ENCODE results near the gene USB1. TPM values are rescaled to one million over a fixed set of nuclear protein-coding genes. Genes with fewer than 3 reads are reported as not detected.
A peak's percentile ranks its signal among the peaks of the same experiment; 100 is the strongest.

The USB1 gene
- 10 to 100 TPM; 67.0 to 68.6 TPM for total RNA-seq

- peak; percentile 75 for ATAC-seq
- ChIA-PET CTCF (interaction anchor here (1.0 to 3.8 kb wide), 11 partner anchors 9 to 424 kb away, joined by 3 to 28 read pairs (median 5); partner anchors contain the start of gene CFAP20), POLR2A (interaction anchor here (1.0 to 1.9 kb wide), 4 partner anchors 12 to 410 kb away, joined by 3 to 8 read pairs (median 3); no protein-coding TSS in a partner anchor)
- peak; percentile 85 for DNase-seq
- Mint-ChIP-seq H3K9me3 (ENCODE audit: insufficient read depth) (no peaks in the 10 kb centered on the region), H3K4me3 (peak within 1 kb of the TSS; percentile 96), H3K27ac (peak within 1 kb of the TSS; percentile 91), H3K4me1 (ENCODE audit: low read depth) (peaks cover 54% of the 10 kb centered on the region), H3K36me3 (ENCODE audit: low read depth) (peaks cover 46% of the 10 kb centered on the region), H3K27me3 (ENCODE audit: low read depth) (no peaks in the 10 kb centered on the region)
Measured at GRCh38 chr16:58000706-58001676, at the start of gene USB1. Gene USB1, plus strand, starts transcription at chr16:58001407. Its CDS starts 77 bp downstream, at chr16:58001484.

- DNase-seq (no peak), ATAC-seq (no peak)
- H3K4me1 Mint-ChIP-seq (ENCODE audit: low read depth) = no peaks in the 10 kb centered on the region
- ChIA-PET CTCF (no interaction called here), POLR2A (no interaction called here)
- H3K27me3 Mint-ChIP-seq (ENCODE audit: low read depth) = no peaks in the 10 kb centered on the region
- H3K9me3 Mint-ChIP-seq (ENCODE audit: insufficient read depth) = no peaks in the 10 kb centered on the region
- no peak overlapping the region for H3K4me3 Mint-ChIP-seq
- H3K27ac Mint-ChIP-seq = no peak overlapping the region
- H3K36me3 Mint-ChIP-seq (ENCODE audit: low read depth) = no peaks in the 10 kb centered on the region
Measured at GRCh38 chr16:57952909-57953308, 48.3 kb upstream of the USB1 start.

- H3K36me3 Mint-ChIP-seq (ENCODE audit: low read depth) = no peaks in the 10 kb centered on the region
- H3K27me3 Mint-ChIP-seq (ENCODE audit: low read depth) = no peaks in the 10 kb centered on the region
- H3K9me3 Mint-ChIP-seq (ENCODE audit: insufficient read depth) = no peaks in the 10 kb centered on the region
- ATAC-seq = no peak
- H3K4me1 Mint-ChIP-seq (ENCODE audit: low read depth) = no peaks in the 10 kb centered on the region
- H3K27ac Mint-ChIP-seq = no peak overlapping the region
- no peak overlapping the region for H3K4me3 Mint-ChIP-seq
- no peak for DNase-seq
- ChIA-PET POLR2A (no interaction called here), CTCF (no interaction called here)
Measured at GRCh38 chr16:57953857-57954256, 47.4 kb upstream of the USB1 start.

- Mint-ChIP-seq H3K4me1 (ENCODE audit: low read depth) (no peaks in the 10 kb centered on the region), H3K9me3 (ENCODE audit: insufficient read depth) (no peaks in the 10 kb centered on the region), H3K4me3 (no peak overlapping the region), H3K27ac (no peak overlapping the region), H3K27me3 (ENCODE audit: low read depth) (no peaks in the 10 kb centered on the region), H3K36me3 (ENCODE audit: low read depth) (no peaks in the 10 kb centered on the region)
- no peak for DNase-seq
- ChIA-PET POLR2A (no interaction called here), CTCF (interaction anchor here (0.9 to 1.3 kb wide), 2 partner anchors 11 to 17 kb away, joined by 3 read pairs; no protein-coding TSS in a partner anchor)
- ATAC-seq = no peak
Measured at GRCh38 chr16:57955572-57956188, 45.5 kb upstream of the USB1 start.

GRCh38 chr16:57956270-57956808 is 44.9 kb upstream of the USB1 start:
- POLR2A ChIA-PET = no interaction called here
- no peak for DNase-seq
- no peak for ATAC-seq
- Mint-ChIP-seq H3K27me3 (ENCODE audit: low read depth) (no peaks in the 10 kb centered on the region), H3K4me1 (ENCODE audit: low read depth) (no peaks in the 10 kb centered on the region), H3K27ac (no peak overlapping the region), H3K4me3 (no peak overlapping the region), H3K36me3 (ENCODE audit: low read depth) (no peaks in the 10 kb centered on the region), H3K9me3 (ENCODE audit: insufficient read depth) (no peaks in the 10 kb centered on the region)
- CTCF ChIA-PET = interaction anchor here (0.9 to 1.3 kb wide), 2 partner anchors 10 to 18 kb away, joined by 3 read pairs; no protein-coding TSS in a partner anchor

GRCh38 chr16:57956924-57957672 is 44.1 kb upstream of the USB1 start:
- H3K27ac Mint-ChIP-seq = no peak overlapping the region
- H3K4me1 Mint-ChIP-seq (ENCODE audit: low read depth) = no peaks in the 10 kb centered on the region
- no peaks in the 10 kb centered on the region for H3K9me3 Mint-ChIP-seq (ENCODE audit: insufficient read depth)
- H3K27me3 Mint-ChIP-seq (ENCODE audit: low read depth) = no peaks in the 10 kb centered on the region
- CTCF ChIA-PET = interaction anchor here (0.9 to 1.3 kb wide), 2 partner anchors 9 to 19 kb away, joined by 3 read pairs; no protein-coding TSS in a partner anchor
- DNase-seq (no peak), ATAC-seq (no peak)
- no peak overlapping the region for H3K4me3 Mint-ChIP-seq
- H3K36me3 Mint-ChIP-seq (ENCODE audit: low read depth) = no peaks in the 10 kb centered on the region
- POLR2A ChIA-PET = no interaction called here

GRCh38 chr16:57957673-57958392 is 43.4 kb upstream of the USB1 start:
- ATAC-seq (no peak), DNase-seq (no peak)
- H3K4me3 Mint-ChIP-seq = no peak overlapping the region
- no peaks in the 10 kb centered on the region for H3K36me3 Mint-ChIP-seq (ENCODE audit: low read depth)
- H3K27ac Mint-ChIP-seq = no peak overlapping the region
- CTCF ChIA-PET = no interaction called here
- H3K9me3 Mint-ChIP-seq (ENCODE audit: insufficient read depth) = no peaks in the 10 kb centered on the region
- H3K4me1 Mint-ChIP-seq (ENCODE audit: low read depth) = no peaks in the 10 kb centered on the region
- POLR2A ChIA-PET = no interaction called here
- H3K27me3 Mint-ChIP-seq (ENCODE audit: low read depth) = no peaks in the 10 kb centered on the region

- POLR2A ChIA-PET = no interaction called here
- ATAC-seq = no peak
- no peaks in the 10 kb centered on the region for H3K4me1 Mint-ChIP-seq (ENCODE audit: low read depth)
- no peaks in the 10 kb centered on the region for H3K9me3 Mint-ChIP-seq (ENCODE audit: insufficient read depth)
- H3K27me3 Mint-ChIP-seq (ENCODE audit: low read depth) = no peaks in the 10 kb centered on the region
- CTCF ChIA-PET = no interaction called here
- DNase-seq = no peak
- no peak overlapping the region for H3K4me3 Mint-ChIP-seq
- no peak overlapping the region for H3K27ac Mint-ChIP-seq
- no peaks in the 10 kb centered on the region for H3K36me3 Mint-ChIP-seq (ENCODE audit: low read depth)
Measured at GRCh38 chr16:57958544-57958943, 42.7 kb upstream of the USB1 start.

GRCh38 chr16:57959121-57959520 is 42.1 kb upstream of the USB1 start:
- no peaks in the 10 kb centered on the region for H3K9me3 Mint-ChIP-seq (ENCODE audit: insufficient read depth)
- CTCF ChIA-PET = no interaction called here
- H3K4me3 Mint-ChIP-seq = no peak overlapping the region
- no peaks in the 10 kb centered on the region for H3K27me3 Mint-ChIP-seq (ENCODE audit: low read depth)
- no peaks in the 10 kb centered on the region for H3K36me3 Mint-ChIP-seq (ENCODE audit: low read depth)
- no peak for DNase-seq
- H3K4me1 Mint-ChIP-seq (ENCODE audit: low read depth) = no peaks in the 10 kb centered on the region
- no peak overlapping the region for H3K27ac Mint-ChIP-seq
- POLR2A ChIA-PET = no interaction called here
- ATAC-seq = no peak

- no peaks in the 10 kb centered on the region for H3K36me3 Mint-ChIP-seq (ENCODE audit: low read depth)
- H3K27ac Mint-ChIP-seq = no peak overlapping the region
- no peak for DNase-seq
- ChIA-PET POLR2A (no interaction called here), CTCF (no interaction called here)
- ATAC-seq = no peak
- H3K9me3 Mint-ChIP-seq (ENCODE audit: insufficient read depth) = no peaks in the 10 kb centered on the region
- no peaks in the 10 kb centered on the region for H3K27me3 Mint-ChIP-seq (ENCODE audit: low read depth)
- no peaks in the 10 kb centered on the region for H3K4me1 Mint-ChIP-seq (ENCODE audit: low read depth)
- H3K4me3 Mint-ChIP-seq = no peak overlapping the region
Measured at GRCh38 chr16:57959804-57960203, 41.4 kb upstream of the USB1 start.

GRCh38 chr16:57960310-57960709 is 40.9 kb upstream of the USB1 start:
- ChIA-PET CTCF (no interaction called here), POLR2A (no interaction called here)
- Mint-ChIP-seq H3K27ac (no peak overlapping the region), H3K4me1 (ENCODE audit: low read depth) (no peaks in the 10 kb centered on the region), H3K27me3 (ENCODE audit: low read depth) (no peaks in the 10 kb centered on the region), H3K36me3 (ENCODE audit: low read depth) (no peaks in the 10 kb centered on the region), H3K4me3 (no peak overlapping the region), H3K9me3 (ENCODE audit: insufficient read depth) (no peaks in the 10 kb centered on the region)
- DNase-seq (no peak), ATAC-seq (no peak)

Data from activated CD8-positive, alpha-beta T cell treated with anti-CD3 and anti-CD28 coated beads, Interleukin-2, amount 10 ng/mL, durations not matched to agents 7 days and 5 days (primary cell).